Keratinocyte (primary cell): ENCODE data around the gene SMC3.

Experiments
- CTCF ChIP-seq, 3 experiments: IDR thresholded peaks in 1 of 3; conservative IDR thresholded peaks in 1 of 3; optimal IDR thresholded peaks in 1 of 3; 2 replicates in 2 of 3; 3 replicates in 1 of 3; pipeline versions ENCODE3 to v1.5.1; 2011; ENCODE audit warnings: low read length in 3 of 3, mild to moderate bottlenecking in 3 of 3, moderate library complexity in 2 of 3, control low read depth in 1 of 3, inconsistent platforms in 1 of 3; ENCODE audit not compliant: insufficient read depth in 2 of 3; ENCODE audit errors: extremely low read depth in 1 of 3
- EZH2 ChIP-seq: IDR thresholded peaks from one replicate; pipeline ENCODE4 v1.6.1; 2012; ENCODE audit warnings: inconsistent platforms, mild to moderate bottlenecking, low read length, moderate library complexity

- TF ChIP-seq CTCF (optimal IDR thresholded peaks at IDR 0.05 in 1 of 3, IDR thresholded peaks at IDR 0.05 in 1 of 3, conservative IDR thresholded peaks at IDR 0.05 in 1 of 3; ENCODE audit: extremely low read depth in 1 of 3, insufficient read depth in 2 of 3, low read length in 3 of 3) (no peak), EZH2 (no peak)
Measured at GRCh38 chr10:110613341-110613995, 46.0 kb downstream of the SMC3 start.
